Measurements from ENCODE around the gene NR1H4.

The NR1H4 gene

GRCh38 chr12:100528471-100529127, 54.9 kb downstream of the NR1H4 start:
- H2AFZ ChIP-seq (ENCODE audit: low read length) = no peak overlapping the region
- TF ChIP-seq EZH2phosphoT487 (IDR thresholded peaks at IDR 0.05; ENCODE audit: borderline replicate concordance) = no peak
- no peak for TF ChIP-seq CTCF (conservative IDR thresholded peaks at IDR 0.05; ENCODE audit: low read length)
- no peaks in the 10 kb centered on the region for H3F3A ChIP-seq (ENCODE audit: low read depth)
- H3K79me2 ChIP-seq (ENCODE audit: insufficient read depth, low read length) = no peaks in the 10 kb centered on the region
- H3K4me1 ChIP-seq (ENCODE audit: insufficient read depth, low read length, poor library complexity, severe bottlenecking) = no peaks in the 10 kb centered on the region
- H3K4me2 ChIP-seq (ENCODE audit: low read depth, low read length, poor library complexity, severe bottlenecking) = no peak overlapping the region
- H3K9me3 ChIP-seq (ENCODE audit: insufficient read depth, low read depth, low read length) = no peaks in the 10 kb centered on the region
- H3K27me3 ChIP-seq (ENCODE audit: insufficient read depth, low read length, poor library complexity, severe bottlenecking) = no peaks in the 10 kb centered on the region
- no peaks in the 10 kb centered on the region for H3K36me3 ChIP-seq (ENCODE audit: insufficient read depth, low read length)
- H3K4me3 ChIP-seq (ENCODE audit: low read length, poor library complexity, severe bottlenecking) = no peak overlapping the region
- no peaks in the 10 kb centered on the region for H4K20me1 ChIP-seq (ENCODE audit: insufficient read depth, low read length, poor library complexity, severe bottlenecking)
- H3K9ac ChIP-seq (ENCODE audit: low read depth, low read length, poor library complexity, severe bottlenecking) = no peak overlapping the region
- H3K9me2 ChIP-seq (replicated peaks; ENCODE audit: low read depth, low read length) = no peaks in the 10 kb centered on the region

DNA sequence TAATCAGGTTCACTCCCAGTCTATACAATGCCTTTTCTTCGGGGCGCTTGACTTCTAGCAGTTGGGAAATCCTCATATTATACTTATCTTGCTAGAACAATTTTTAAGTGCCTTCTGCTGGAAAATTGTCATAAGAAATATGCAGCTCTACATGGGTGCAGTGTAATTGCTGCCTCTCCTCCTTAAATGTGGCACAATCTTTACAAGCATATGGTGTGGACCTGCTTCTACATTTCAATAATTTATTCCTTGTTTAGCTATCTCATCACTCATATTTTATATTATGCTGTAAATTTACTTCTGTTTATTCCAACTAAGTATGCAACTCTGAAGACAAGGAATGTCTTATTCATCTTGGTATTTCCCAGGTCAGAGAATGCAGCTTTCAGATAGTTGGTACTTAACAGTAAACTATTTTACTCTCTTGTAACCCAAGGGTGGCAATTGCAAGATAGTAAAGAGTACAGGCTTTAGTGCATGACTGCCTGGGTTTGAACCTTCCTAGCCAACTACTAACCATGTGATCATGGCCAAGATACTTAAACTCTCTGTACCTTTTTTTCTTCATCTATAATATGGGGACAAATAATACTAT, 56.2 kb downstream of the NR1H4 start:
- H3K36me3 ChIP-seq (ENCODE audit: insufficient read depth, low read length) = no peaks in the 10 kb centered on the region
- no peaks in the 10 kb centered on the region for H3K27me3 ChIP-seq (ENCODE audit: insufficient read depth, low read length, poor library complexity, severe bottlenecking)
- H3K9me2 ChIP-seq (replicated peaks; ENCODE audit: low read depth, low read length) = no peaks in the 10 kb centered on the region
- H3K4me1 ChIP-seq (ENCODE audit: insufficient read depth, low read length, poor library complexity, severe bottlenecking) = no peaks in the 10 kb centered on the region
- H3K9me3 ChIP-seq (ENCODE audit: insufficient read depth, low read depth, low read length) = no peaks in the 10 kb centered on the region
- no peak overlapping the region for H3K9ac ChIP-seq (ENCODE audit: low read depth, low read length, poor library complexity, severe bottlenecking)
- no peak overlapping the region for H3K4me3 ChIP-seq (ENCODE audit: low read length, poor library complexity, severe bottlenecking)
- H2AFZ ChIP-seq (ENCODE audit: low read length) = no peak overlapping the region
- TF ChIP-seq CTCF (conservative IDR thresholded peaks at IDR 0.05; ENCODE audit: low read length) = no peak
- TF ChIP-seq EZH2phosphoT487 (IDR thresholded peaks at IDR 0.05; ENCODE audit: borderline replicate concordance) = no peak
- no peaks in the 10 kb centered on the region for H4K20me1 ChIP-seq (ENCODE audit: insufficient read depth, low read length, poor library complexity, severe bottlenecking)
- no peaks in the 10 kb centered on the region for H3K79me2 ChIP-seq (ENCODE audit: insufficient read depth, low read length)
- H3K4me2 ChIP-seq (ENCODE audit: low read depth, low read length, poor library complexity, severe bottlenecking) = no peak overlapping the region
- H3F3A ChIP-seq (ENCODE audit: low read depth) = no peaks in the 10 kb centered on the region

GRCh38 chr12:100533376-100533775, 59.7 kb downstream of the NR1H4 start:
- no peak overlapping the region for H3K4me2 ChIP-seq (ENCODE audit: low read depth, low read length, poor library complexity, severe bottlenecking)
- no peaks in the 10 kb centered on the region for H3F3A ChIP-seq (ENCODE audit: low read depth)
- no peak overlapping the region for H2AFZ ChIP-seq (ENCODE audit: low read length)
- H3K9me2 ChIP-seq (replicated peaks; ENCODE audit: low read depth, low read length) = no peaks in the 10 kb centered on the region
- no peak overlapping the region for H3K4me3 ChIP-seq (ENCODE audit: low read length, poor library complexity, severe bottlenecking)
- TF ChIP-seq CTCF (conservative IDR thresholded peaks at IDR 0.05; ENCODE audit: low read length) = no peak
- no peak for TF ChIP-seq EZH2phosphoT487 (IDR thresholded peaks at IDR 0.05; ENCODE audit: borderline replicate concordance)
- no peaks in the 10 kb centered on the region for H3K36me3 ChIP-seq (ENCODE audit: insufficient read depth, low read length)
- no peaks in the 10 kb centered on the region for H3K9me3 ChIP-seq (ENCODE audit: insufficient read depth, low read depth, low read length)
- no peaks in the 10 kb centered on the region for H3K27me3 ChIP-seq (ENCODE audit: insufficient read depth, low read length, poor library complexity, severe bottlenecking)
- H3K4me1 ChIP-seq (ENCODE audit: insufficient read depth, low read length, poor library complexity, severe bottlenecking) = no peaks in the 10 kb centered on the region
- H4K20me1 ChIP-seq (ENCODE audit: insufficient read depth, low read length, poor library complexity, severe bottlenecking) = no peaks in the 10 kb centered on the region
- H3K9ac ChIP-seq (ENCODE audit: low read depth, low read length, poor library complexity, severe bottlenecking) = no peak overlapping the region
- no peaks in the 10 kb centered on the region for H3K79me2 ChIP-seq (ENCODE audit: insufficient read depth, low read length)

Data from Loucy (cell line).